Astrocyte (in vitro differentiated cells and primary cell): ENCODE data around the gene PODN. TPM values are rescaled to one million over a fixed set of nuclear protein-coding genes. Genes with fewer than 3 reads are reported as not detected.

ENCODE experiments used
- DNase-seq: peaks from one replicate; pipeline ENCODE4 v3.0.0-alpha.2; 2010; ENCODE audit warnings: low read depth
- FAIRE-seq: peaks from 2 replicates; lab custom pipeline; 2011; peaks lifted over from hg19 to GRCh38; lab: Jason Lieb, UNC
- H2AFZ ChIP-seq: 2 replicates; pipeline ENCODE4 v1.6.0; 2012; ENCODE audit warnings: low read depth, low read length, inconsistent platforms
- H3K27ac ChIP-seq: 2 replicates; pipeline ENCODE4 v1.5.1; 2011; ENCODE audit warnings: low read depth, low read length, inconsistent platforms
- H3K27me3 ChIP-seq: 2 replicates; pipeline ENCODE4 v1.6.0; 2011; ENCODE audit warnings: low read length, inconsistent platforms; ENCODE audit not compliant: insufficient read depth
- H3K36me3 ChIP-seq: 2 replicates; pipeline ENCODE4 v1.5.1; 2011; ENCODE audit warnings: low read length, inconsistent platforms; ENCODE audit not compliant: insufficient read depth
- H3K4me1 ChIP-seq: 2 replicates; pipeline ENCODE4 v1.5.1; 2011; ENCODE audit warnings: low read length, inconsistent platforms; ENCODE audit not compliant: insufficient read depth
- H3K4me2 ChIP-seq: 2 replicates; pipeline ENCODE4 v1.6.0; 2012; ENCODE audit warnings: low read length, inconsistent platforms
- H3K4me3 ChIP-seq: 2 replicates; pipeline ENCODE4 v1.5.1; 2011; ENCODE audit warnings: low read depth, mild to moderate bottlenecking, low read length, inconsistent platforms; ENCODE audit not compliant: insufficient read depth
- H3K79me2 ChIP-seq: 2 replicates; pipeline ENCODE4 v1.6.0; 2012; ENCODE audit warnings: mild to moderate bottlenecking, low read length, inconsistent platforms; ENCODE audit not compliant: insufficient read depth
- H3K9ac ChIP-seq: 2 replicates; pipeline ENCODE4 v1.6.0; 2012; ENCODE audit warnings: mild to moderate bottlenecking, low read length, inconsistent platforms
- H3K9me3 ChIP-seq: 2 replicates; pipeline ENCODE4 v1.5.1; 2012; ENCODE audit warnings: low read depth, mild to moderate bottlenecking, low read length, inconsistent platforms; ENCODE audit not compliant: insufficient read depth
- H4K20me1 ChIP-seq: 2 replicates; pipeline ENCODE4 v1.6.0; 2012; ENCODE audit warnings: low read length, inconsistent platforms; ENCODE audit not compliant: insufficient read depth
- H3K27ac Mint-ChIP-seq: one replicate; pipeline ENCODE4 v1.8.0; 2021; ENCODE audit warnings: mild to moderate bottlenecking, mixed read lengths; ENCODE audit not compliant: unreplicated experiment
- H3K27me3 Mint-ChIP-seq: one replicate; pipeline ENCODE4 v1.8.0; 2021; ENCODE audit warnings: low read depth, mixed read lengths; ENCODE audit not compliant: unreplicated experiment
- H3K36me3 Mint-ChIP-seq: one replicate; pipeline ENCODE4 v1.8.0; 2021; ENCODE audit warnings: low read depth, mixed read lengths; ENCODE audit not compliant: unreplicated experiment
- H3K4me1 Mint-ChIP-seq: one replicate; pipeline ENCODE4 v1.8.0; 2021; ENCODE audit warnings: low read depth, mixed read lengths; ENCODE audit not compliant: unreplicated experiment
- H3K4me3 Mint-ChIP-seq: one replicate; pipeline ENCODE4 v1.8.0; 2021; ENCODE audit warnings: mild to moderate bottlenecking, moderate library complexity, mixed read lengths; ENCODE audit not compliant: unreplicated experiment
- H3K9me3 Mint-ChIP-seq: one replicate; pipeline ENCODE4 v1.8.0; 2021; ENCODE audit warnings: mild to moderate bottlenecking, mixed read lengths; ENCODE audit not compliant: unreplicated experiment
- CTCF ChIP-seq: IDR thresholded peaks from 2 replicates; pipeline ENCODE4 v1.5.1; 2011; ENCODE audit warnings: low read depth, mild to moderate bottlenecking, inconsistent platforms, low read length, moderate library complexity; ENCODE audit not compliant: insufficient read depth
- EZH2 ChIP-seq: IDR thresholded peaks from 2 replicates; pipeline ENCODE4 v1.6.1; 2012; ENCODE audit warnings: mild to moderate bottlenecking, low read length, inconsistent platforms; ENCODE audit not compliant: insufficient read depth
- total RNA-seq: library from RNA; stranded (reverse); gene quantifications from 2 replicates; pipeline ENCODE4 v1.2.1, GENCODE V29; 2021

Gene PODN
- total RNA-seq, 1 donor from 2014 or later = 2.6 TPM

- no peak overlapping the region for H3K27ac ChIP-seq
- no peaks in the 10 kb centered on the region for H3K27me3 ChIP-seq
- no peaks in the 10 kb centered on the region for H3K36me3 ChIP-seq
- DNase-seq (no peak), FAIRE-seq (no peak)
- H3K4me2 ChIP-seq = no peak overlapping the region
- H3K9ac ChIP-seq = no peak overlapping the region
- H3K9me3 Mint-ChIP-seq = no peaks in the 10 kb centered on the region
- no peak for TF ChIP-seq EZH2
- no peak for TF ChIP-seq CTCF
- no peak overlapping the region for H3K4me3 Mint-ChIP-seq
- peaks cover 41% of the 10 kb centered on the region for H3K27me3 Mint-ChIP-seq
- no peak overlapping the region for H2AFZ ChIP-seq
- H4K20me1 ChIP-seq = no peaks in the 10 kb centered on the region
- no peaks in the 10 kb centered on the region for H3K4me1 ChIP-seq
- H3K79me2 ChIP-seq = no peaks in the 10 kb centered on the region
- H3K9me3 ChIP-seq = no peaks in the 10 kb centered on the region
- H3K36me3 Mint-ChIP-seq = no peaks in the 10 kb centered on the region
- H3K4me3 ChIP-seq = no peak overlapping the region
- H3K27ac Mint-ChIP-seq = no peak overlapping the region
- peaks cover 11% of the 10 kb centered on the region for H3K4me1 Mint-ChIP-seq
These were observed 18.8 kb downstream of the PODN start for GRCh38 chr1:53080769-53081168.

- H3K27me3 ChIP-seq = no peaks in the 10 kb centered on the region
- no peak for DNase-seq
- peaks cover 41% of the 10 kb centered on the region for H3K27me3 Mint-ChIP-seq
- H3K36me3 ChIP-seq = no peaks in the 10 kb centered on the region
- no peaks in the 10 kb centered on the region for H3K4me1 ChIP-seq
- FAIRE-seq = no peak
- no peaks in the 10 kb centered on the region for H3K9me3 Mint-ChIP-seq
- H3K4me1 Mint-ChIP-seq = peaks cover 11% of the 10 kb centered on the region
- no peak overlapping the region for H3K4me2 ChIP-seq
- no peak overlapping the region for H3K27ac Mint-ChIP-seq
- no peaks in the 10 kb centered on the region for H3K9me3 ChIP-seq
- H3K4me3 Mint-ChIP-seq = no peak overlapping the region
- TF ChIP-seq EZH2 = no peak
- TF ChIP-seq CTCF = no peak
- no peaks in the 10 kb centered on the region for H3K79me2 ChIP-seq
- H3K27ac ChIP-seq = no peak overlapping the region
- no peak overlapping the region for H3K9ac ChIP-seq
- no peaks in the 10 kb centered on the region for H3K36me3 Mint-ChIP-seq
- no peaks in the 10 kb centered on the region for H4K20me1 ChIP-seq
- no peak overlapping the region for H3K4me3 ChIP-seq
- H2AFZ ChIP-seq = no peak overlapping the region
These were observed 19.5 kb downstream of the PODN start for GRCh38 chr1:53081384-53082066.

- H3K9me3 Mint-ChIP-seq = no peaks in the 10 kb centered on the region
- no peaks in the 10 kb centered on the region for H3K36me3 ChIP-seq
- no peaks in the 10 kb centered on the region for H4K20me1 ChIP-seq
- no peak overlapping the region for H3K4me3 ChIP-seq
- H3K9ac ChIP-seq = no peak overlapping the region
- no peak overlapping the region for H3K4me2 ChIP-seq
- H3K4me1 Mint-ChIP-seq = peaks cover 11% of the 10 kb centered on the region
- no peaks in the 10 kb centered on the region for H3K9me3 ChIP-seq
- peaks cover 40% of the 10 kb centered on the region for H3K27me3 Mint-ChIP-seq
- no peak overlapping the region for H3K27ac Mint-ChIP-seq
- no peak overlapping the region for H3K4me3 Mint-ChIP-seq
- no peaks in the 10 kb centered on the region for H3K36me3 Mint-ChIP-seq
- H3K27me3 ChIP-seq = no peaks in the 10 kb centered on the region
- H2AFZ ChIP-seq = no peak overlapping the region
- TF ChIP-seq EZH2 (no peak), CTCF (no peak)
- no peak overlapping the region for H3K27ac ChIP-seq
- no peaks in the 10 kb centered on the region for H3K4me1 ChIP-seq
- DNase-seq (no peak), FAIRE-seq (no peak)
- H3K79me2 ChIP-seq = no peaks in the 10 kb centered on the region
These were observed 20.9 kb downstream of the PODN start for GRCh38 chr1:53082826-53083455.
